H9 (cell line): ENCODE data around the gene CEP112. TPM values are rescaled to one million over a fixed set of nuclear protein-coding genes. Genes with fewer than 3 reads are reported as not detected.

ENCODE experiments used
- DNase-seq: peaks from one replicate; pipeline ENCODE4 v3.0.0-alpha.2; 2017
- H2AFZ ChIP-seq: one replicate; pipeline ENCODE4 v1.6.1; 2013; ENCODE audit warnings: mild to moderate bottlenecking, low read length, control low read depth, moderate library complexity
- H2AK5ac ChIP-seq: 2 replicates; pipeline ENCODE4 v1.6.1; 2013; ENCODE audit warnings: low read length, control low read depth, mixed read lengths; ENCODE audit not compliant: insufficient read length
- H2BK120ac ChIP-seq: one replicate; pipeline ENCODE4 v1.6.1; 2013; ENCODE audit warnings: low read depth, mild to moderate bottlenecking, low read length, control low read depth, inconsistent platforms; ENCODE audit not compliant: poor library complexity, severe bottlenecking
- H2BK12ac ChIP-seq: 2 replicates; pipeline ENCODE4 v1.6.1; 2013; ENCODE audit warnings: low read length, control low read depth, mixed read lengths, low read depth; ENCODE audit not compliant: insufficient read length
- H2BK15ac ChIP-seq: 2 replicates; pipeline ENCODE4 v1.6.1; 2013; ENCODE audit warnings: low read depth, low read length, control low read depth
- H2BK20ac ChIP-seq: one replicate; pipeline ENCODE4 v1.6.1; 2013; ENCODE audit warnings: low read depth, mild to moderate bottlenecking, low read length, control low read depth, inconsistent platforms; ENCODE audit not compliant: poor library complexity, severe bottlenecking
- H2BK5ac ChIP-seq: 2 replicates; pipeline ENCODE4 v1.6.1; 2013; ENCODE audit warnings: low read length, control low read depth, mixed read lengths; ENCODE audit not compliant: insufficient read length
- H3K14ac ChIP-seq: 2 replicates; pipeline ENCODE4 v1.6.1; 2013; ENCODE audit warnings: low read length, control low read depth; ENCODE audit not compliant: insufficient read depth
- H3K18ac ChIP-seq: 2 replicates; pipeline ENCODE4 v1.6.1; 2013; ENCODE audit warnings: low read depth, mild to moderate bottlenecking, mixed read lengths, low read length, control low read depth; ENCODE audit not compliant: insufficient read length
- H3K23ac ChIP-seq: 2 replicates; pipeline ENCODE4 v1.6.1; 2013; ENCODE audit warnings: low read length, control low read depth, mixed read lengths, low read depth; ENCODE audit not compliant: insufficient read length
- H3K23me2 ChIP-seq: 2 replicates; pipeline ENCODE4 v1.6.1; 2013; ENCODE audit warnings: low read depth, mild to moderate bottlenecking, mixed read lengths, low read length, control low read depth; ENCODE audit not compliant: insufficient read length, poor library complexity, severe bottlenecking
- H3K27ac ChIP-seq: 2 replicates; pipeline ENCODE4 v1.5.1; 2013; ENCODE audit warnings: low read length, control low read depth, mixed read lengths, low read depth; ENCODE audit not compliant: insufficient read length
- H3K27me3 ChIP-seq: 2 replicates; pipeline ENCODE4 v1.6.1; 2013; ENCODE audit warnings: low read length, control low read depth, inconsistent platforms; ENCODE audit not compliant: insufficient read depth
- H3K4ac ChIP-seq: 2 replicates; pipeline ENCODE4 v1.6.1; 2013; ENCODE audit warnings: low read depth, mild to moderate bottlenecking, control low read depth, inconsistent platforms, low read length, moderate library complexity
- H3K4me1 ChIP-seq: 2 replicates; pipeline ENCODE4 v1.6.1; 2013; ENCODE audit warnings: low read length, control low read depth, inconsistent platforms; ENCODE audit not compliant: insufficient read depth
- H3K4me2 ChIP-seq: 2 replicates; pipeline ENCODE4 v1.6.1; 2013; ENCODE audit warnings: low read length, control low read depth, mixed read lengths; ENCODE audit not compliant: insufficient read length, insufficient read depth
- H3K56ac ChIP-seq: 2 replicates; pipeline ENCODE4 v1.6.1; 2013; ENCODE audit warnings: low read depth, mild to moderate bottlenecking, mixed read lengths, low read length, control low read depth; ENCODE audit not compliant: insufficient read length
- H3K79me1 ChIP-seq: 2 replicates; pipeline ENCODE4 v1.6.1; 2013; ENCODE audit warnings: low read depth, mild to moderate bottlenecking, moderate library complexity, low read length, control low read depth, inconsistent platforms; ENCODE audit not compliant: insufficient read depth, poor library complexity, severe bottlenecking
- H3K79me2 ChIP-seq: 2 replicates; pipeline ENCODE4 v1.6.1; 2013; ENCODE audit warnings: low read length, control low read depth, inconsistent platforms; ENCODE audit not compliant: insufficient read depth
- H3K9ac ChIP-seq: 2 replicates; pipeline ENCODE4 v1.6.1; 2013; ENCODE audit warnings: low read length, control low read depth, mixed read lengths; ENCODE audit not compliant: insufficient read length; ENCODE audit errors: extremely low read depth
- H3K9me3 ChIP-seq: one replicate; pipeline ENCODE4 v1.6.1; 2013; ENCODE audit warnings: low read depth, low read length, inconsistent platforms; ENCODE audit not compliant: control insufficient read depth
- H3T11ph ChIP-seq: one replicate; pipeline ENCODE4 v1.6.1; 2013; ENCODE audit warnings: mild to moderate bottlenecking, low read length, control low read depth, inconsistent platforms
- H4K20me1 ChIP-seq: one replicate; pipeline ENCODE4 v1.6.1; 2013; ENCODE audit not compliant: control insufficient read depth, insufficient read length, insufficient read depth
- H4K5ac ChIP-seq: 2 replicates; pipeline ENCODE4 v1.6.1; 2013; ENCODE audit warnings: low read depth, mild to moderate bottlenecking, mixed read lengths, low read length, control low read depth; ENCODE audit not compliant: insufficient read length
- H4K8ac ChIP-seq: replicated peaks from 2 replicates; pipeline ENCODE4 v1.6.1; 2013; ENCODE audit warnings: low read length, control low read depth, mixed read lengths, low read depth; ENCODE audit not compliant: insufficient read length
- H4K91ac ChIP-seq: 2 replicates; pipeline ENCODE4 v1.6.1; 2013; ENCODE audit warnings: low read depth, mild to moderate bottlenecking, moderate library complexity, mixed read lengths, low read length, control low read depth; ENCODE audit not compliant: insufficient read length
- H3K27ac Mint-ChIP-seq, 3 experiments: 2 replicates in 2 of 3; 3 replicates in 1 of 3; pipeline ENCODE4 v1.8.0; 2020 to 2021; ENCODE audit warnings: mixed read lengths in 3 of 3, mild to moderate bottlenecking in 1 of 3, moderate library complexity in 1 of 3
- H3K27me3 Mint-ChIP-seq: 2 replicates; pipeline ENCODE4 v1.8.0; 2021; ENCODE audit warnings: low read depth, mild to moderate bottlenecking, moderate library complexity, mixed read lengths
- H3K36me3 Mint-ChIP-seq, 3 experiments: 2 replicates in 2 of 3; 3 replicates in 1 of 3; pipeline ENCODE4 v1.8.0; 2020 to 2021; ENCODE audit warnings: low read depth in 3 of 3, mixed read lengths in 3 of 3; ENCODE audit not compliant: insufficient read depth in 1 of 3
- H3K4me1 Mint-ChIP-seq, 2 experiments: 2 replicates each; pipeline ENCODE4 v1.8.0; 2020; ENCODE audit warnings: mixed read lengths in 2 of 2
- H3K4me3 Mint-ChIP-seq, 2 experiments: 2 replicates in 1 of 2; 3 replicates in 1 of 2; pipeline ENCODE4 v1.8.0; 2020 to 2021; ENCODE audit warnings: mild to moderate bottlenecking in 2 of 2, mixed read lengths in 2 of 2, moderate library complexity in 1 of 2
- H3K9me3 Mint-ChIP-seq, 2 experiments: 2 replicates in 1 of 2; 3 replicates in 1 of 2; pipeline ENCODE4 v1.8.0; 2020; ENCODE audit warnings: mild to moderate bottlenecking in 2 of 2, mixed read lengths in 2 of 2, moderate library complexity in 1 of 2
- WGBS: extraction: QIAGEN DNeasy Blood & Tissue Kit; methylation state at CpG from one replicate; pipeline ENCODE4 v1.1.7; 2013; ENCODE audit warnings: missing lambda C conversion rate, low lambda C conversion rate, mixed read lengths; ENCODE audit not compliant: insufficient read length; ENCODE audit errors: extremely low coverage; 5-methylcytosine and 5-hydroxymethylcytosine counted together
- total RNA-seq: library from RNA; stranded (reverse); gene quantifications from 2 replicates; pipeline ENCODE4 v1.2.1, GENCODE V29; 2021
- TF ChIP-seq, protein P1 (sequence below): fragments of 200-600 bp; sonication (generic); conservative IDR thresholded peaks from 3 replicates; pipeline ENCODE4 v1.8.0; 2021; ENCODE audit warnings: antibody characterized with exemption, mild to moderate bottlenecking

The CEP112 gene
- total RNA-seq, 1 experiment from 2014 or later = 5.4 TPM

- Histone ChIP-seq H3K79me1 (no peaks in the 10 kb centered on the region), H3K79me2 (no peaks in the 10 kb centered on the region), H4K8ac (no peak overlapping the region), H3K23me2 (no peaks in the 10 kb centered on the region), H2AFZ (no peak overlapping the region), H2BK120ac (no peak overlapping the region), H2BK15ac (no peak overlapping the region), H3K23ac (no peak overlapping the region), H3K4me2 (no peak overlapping the region), H3K9me3 (no peaks in the 10 kb centered on the region), H3K27me3 (no peaks in the 10 kb centered on the region), H3K4ac (no peak overlapping the region), H4K20me1 (no peaks in the 10 kb centered on the region), H2BK20ac (no peak overlapping the region), H2BK5ac (no peak overlapping the region), H3K56ac (no peak overlapping the region), H3K18ac (no peak overlapping the region), H4K5ac (no peak overlapping the region), H3T11ph (no peak overlapping the region), H4K91ac (no peak overlapping the region), H2AK5ac (no peak overlapping the region), H3K4me1 (no peaks in the 10 kb centered on the region), H2BK12ac (no peak overlapping the region), H3K27ac (no peak overlapping the region), H3K14ac (no peak overlapping the region), H3K9ac (no peak overlapping the region)
- Mint-ChIP-seq H3K36me3 (peaks cover 0 to 4% (median 1%) of the 10 kb centered on the region in 3 experiments; a peak in 3 of 7 replicates), H3K9me3 (peaks cover 10 to 13% of the 10 kb centered on the region in 2 experiments), H3K4me1 (no peaks in the 10 kb centered on the region), H3K27ac (no peak overlapping the region), H3K27me3 (no peaks in the 10 kb centered on the region), H3K4me3 (no peak overlapping the region)
- no peak for DNase-seq
- 100% methylated on average over 1 of the region's 4 CpGs for WGBS
- TF ChIP-seq, protein P1, sequence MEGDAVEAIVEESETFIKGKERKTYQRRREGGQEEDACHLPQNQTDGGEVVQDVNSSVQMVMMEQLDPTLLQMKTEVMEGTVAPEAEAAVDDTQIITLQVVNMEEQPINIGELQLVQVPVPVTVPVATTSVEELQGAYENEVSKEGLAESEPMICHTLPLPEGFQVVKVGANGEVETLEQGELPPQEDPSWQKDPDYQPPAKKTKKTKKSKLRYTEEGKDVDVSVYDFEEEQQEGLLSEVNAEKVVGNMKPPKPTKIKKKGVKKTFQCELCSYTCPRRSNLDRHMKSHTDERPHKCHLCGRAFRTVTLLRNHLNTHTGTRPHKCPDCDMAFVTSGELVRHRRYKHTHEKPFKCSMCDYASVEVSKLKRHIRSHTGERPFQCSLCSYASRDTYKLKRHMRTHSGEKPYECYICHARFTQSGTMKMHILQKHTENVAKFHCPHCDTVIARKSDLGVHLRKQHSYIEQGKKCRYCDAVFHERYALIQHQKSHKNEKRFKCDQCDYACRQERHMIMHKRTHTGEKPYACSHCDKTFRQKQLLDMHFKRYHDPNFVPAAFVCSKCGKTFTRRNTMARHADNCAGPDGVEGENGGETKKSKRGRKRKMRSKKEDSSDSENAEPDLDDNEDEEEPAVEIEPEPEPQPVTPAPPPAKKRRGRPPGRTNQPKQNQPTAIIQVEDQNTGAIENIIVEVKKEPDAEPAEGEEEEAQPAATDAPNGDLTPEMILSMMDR = peak; percentile 38; the same call in 1 of the 3 replicates
Measured at GRCh38 chr17:65941356-65941899, 250.5 kb downstream of the CEP112 start.
